Muscle of leg (tissue), 11 donors: Measurements from ENCODE around the gene FLII. TPM values are rescaled to one million over a fixed set of nuclear protein-coding genes. Genes with fewer than 3 reads are reported as not detected.
"Not testable (repeated sequence)": the region's sequence is repeated elsewhere in the genome, so short reads cannot be mapped to it uniquely, and the experiment has no call there.

ENCODE experiments used
- DNase-seq: peaks from one replicate; pipeline ENCODE4 v3.0.0; 2013
- H3K27ac ChIP-seq: one replicate; pipeline ENCODE4 v1.5.1; 2013; ENCODE audit warnings: mild to moderate bottlenecking, low read length, control low read depth
- H3K27me3 ChIP-seq: one replicate; pipeline ENCODE4 v1.6.1; 2013; ENCODE audit warnings: low read length; ENCODE audit not compliant: control insufficient read depth, insufficient read depth
- H3K36me3 ChIP-seq: one replicate; pipeline ENCODE4 v1.6.1; 2013; ENCODE audit warnings: low read length; ENCODE audit not compliant: control insufficient read depth, insufficient read depth
- H3K4me1 ChIP-seq: one replicate; pipeline ENCODE4 v1.6.1; 2013; ENCODE audit warnings: low read length; ENCODE audit not compliant: control insufficient read depth, insufficient read depth
- H3K4me3 ChIP-seq: one replicate; pipeline ENCODE4 v1.5.1; 2013; ENCODE audit warnings: low read length, control low read depth
- H3K9me3 ChIP-seq: replicated peaks from 2 replicates; pipeline ENCODE4 v1.6.1; 2013; ENCODE audit warnings: low read depth, low read length; ENCODE audit not compliant: control insufficient read depth
- WGBS: methylation state at CpG from one replicate; pipeline ENCODE4 v1.1.5; 2013; ENCODE audit warnings: missing lambda C conversion rate; ENCODE audit not compliant: insufficient coverage; 5-methylcytosine and 5-hydroxymethylcytosine counted together
- polyA plus RNA-seq, 8 donors: library from polyadenylated mRNA; unstranded; fragments of 120-200 nt; gene quantifications; one replicate each; pipeline versions ENCODE4 v1.2.1 to v1.2.3, GENCODE V29; 2013; ENCODE audit warnings: inconsistent platforms in 1 of 8, low replicate concordance in 1 of 8; ENCODE audit not compliant: insufficient read length in 8 of 8, insufficient read depth in 1 of 8
- total RNA-seq: library from RNA; stranded (reverse); fragments of 120-200 nt; gene quantifications from one replicate; pipeline ENCODE4 v1.2.4, GENCODE V29; 2013

The FLII gene
- total and polyA plus RNA-seq, 9 donors, result 129 to 181 (median 172) TPM

- WGBS, result under 1% methylated on average over 59 of the region's 60 CpGs
- H3K4me3 ChIP-seq, result peak within 1 kb of the TSS; percentile 84
Observed at GRCh38 chr17:18225121-18225641, 33.4 kb downstream of the FLII start, which contains the start of gene LLGL1. TSS of gene LLGL1 (plus strand) at chr17:18225635. CDS start at chr17:18225683, 48 bp downstream.

DNA sequence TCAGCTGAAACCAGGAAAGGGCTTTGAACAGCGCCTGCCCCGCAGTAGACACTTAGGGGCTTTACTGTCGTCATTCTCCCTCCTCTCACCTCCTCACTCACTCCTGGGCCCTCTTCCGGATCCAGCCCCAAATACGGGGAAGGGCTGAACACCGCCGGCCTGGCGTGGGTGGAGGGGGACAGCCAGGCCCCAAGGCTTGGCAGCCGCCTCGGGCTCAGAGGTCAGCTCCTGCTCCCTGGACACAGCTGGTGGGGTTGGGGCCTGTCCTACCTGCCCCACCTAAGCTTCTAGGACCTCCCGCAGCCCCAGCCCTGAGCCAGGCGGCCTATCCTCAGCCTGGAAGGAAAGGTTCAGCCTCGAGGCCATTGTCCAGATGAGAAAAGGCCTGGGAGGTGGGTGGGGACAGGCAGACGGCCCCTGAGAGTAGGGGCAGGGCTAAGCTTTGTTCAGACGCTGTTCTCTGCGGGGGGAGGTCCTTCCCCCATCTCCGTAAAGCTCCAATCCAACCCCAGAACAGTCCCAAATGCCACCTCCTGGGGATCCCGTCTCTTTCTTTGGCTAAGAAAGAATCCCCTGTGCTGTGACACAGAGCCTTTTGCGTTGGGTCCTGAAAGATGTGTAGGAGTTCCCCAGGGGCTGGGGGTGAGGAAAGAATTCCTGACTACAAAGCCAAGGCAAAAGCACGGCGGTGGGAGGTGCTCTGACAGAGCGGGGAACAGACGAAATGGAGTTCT, 34.0 kb downstream of the FLII start:
- Histone ChIP-seq H3K4me3 (peak overlapping the region; percentile 35), H3K36me3 (no peaks in the 10 kb centered on the region), H3K27me3 (no peaks in the 10 kb centered on the region), H3K4me1 (peaks cover 36% of the 10 kb centered on the region), H3K9me3 (no peaks in the 10 kb centered on the region), H3K27ac (peak overlapping the region; percentile 87)
- DNase-seq, result peak; percentile 88
- 20% methylated on average over 11 of the region's 23 CpGs for WGBS

More at GRCh38 chr17:18225121-18225641, 33.4 kb downstream of the FLII start, which contains the start of gene LLGL1:
- Histone ChIP-seq H3K4me1 (peaks cover 43% of the 10 kb centered on the region), H3K36me3 (no peaks in the 10 kb centered on the region), H3K27ac (peak within 1 kb of the TSS; percentile 91), H3K27me3 (no peaks in the 10 kb centered on the region), H3K9me3 (no peaks in the 10 kb centered on the region)
- DNase-seq, result peak; percentile 99

GRCh38 chr17:18224053-18224386, 34.5 kb downstream of the FLII start:
- Histone ChIP-seq H3K36me3 (no peaks in the 10 kb centered on the region), H3K9me3 (no peaks in the 10 kb centered on the region), H3K27me3 (no peaks in the 10 kb centered on the region), H3K27ac (peak overlapping the region; percentile 87), H3K4me3 (no peak overlapping the region), H3K4me1 (peaks cover 34% of the 10 kb centered on the region)
- WGBS, result 57% methylated on average over 1 of the region's 4 CpGs
- no peak for DNase-seq

GRCh38 chr17:18218756-18219415, 39.7 kb downstream of the FLII start:
- H3K27me3 ChIP-seq, result no peaks in the 10 kb centered on the region
- DNase-seq, result peak; percentile 56
- no peak overlapping the region for H3K27ac ChIP-seq
- peaks cover 14% of the 10 kb centered on the region for H3K4me1 ChIP-seq
- no peaks in the 10 kb centered on the region for H3K36me3 ChIP-seq
- no peak overlapping the region for H3K4me3 ChIP-seq
- 6% methylated on average over 2 of the region's 4 CpGs for WGBS
- no peaks in the 10 kb centered on the region for H3K9me3 ChIP-seq

GRCh38 chr17:18217412-18218015, 41.0 kb downstream of the FLII start:
- peak; percentile 80 for DNase-seq
- no peaks in the 10 kb centered on the region for H3K9me3 ChIP-seq
- H3K36me3 ChIP-seq, result no peaks in the 10 kb centered on the region
- WGBS, result 14% methylated on average over 4 of the region's 6 CpGs
- H3K27me3 ChIP-seq, result no peaks in the 10 kb centered on the region
- no peak overlapping the region for H3K27ac ChIP-seq
- peaks cover 14% of the 10 kb centered on the region for H3K4me1 ChIP-seq
- H3K4me3 ChIP-seq, result no peak overlapping the region

- H3K9me3 ChIP-seq, H3K36me3 ChIP-seq, H3K27ac ChIP-seq, H3K27me3 ChIP-seq, DNase-seq, H3K4me3 ChIP-seq: not testable (repeated sequence)
- 71% methylated on average over 10 of the region's 11 CpGs for WGBS
- H3K4me1 ChIP-seq, result peaks cover 14% of the 10 kb centered on the region
Observed at GRCh38 chr17:18216906-18217305, 41.6 kb downstream of the FLII start.

- no peak overlapping the region for H3K27ac ChIP-seq
Observed at GRCh38 chr17:18213666-18214270, 44.8 kb downstream of the FLII start.

GRCh38 chr17:18208092-18208491, 50.4 kb downstream of the FLII start:
- 87% methylated on average over 12 of the region's 19 CpGs for WGBS
- no peak for DNase-seq
- Histone ChIP-seq H3K9me3 (no peaks in the 10 kb centered on the region), H3K27me3 (no peaks in the 10 kb centered on the region), H3K36me3 (peaks cover 68% of the 10 kb centered on the region), H3K4me1 (no peaks in the 10 kb centered on the region), H3K4me3 (no peak overlapping the region), H3K27ac (no peak overlapping the region)

More at GRCh38 chr17:18213666-18214270, 44.8 kb downstream of the FLII start:
- Histone ChIP-seq H3K4me1 (peaks cover 9% of the 10 kb centered on the region), H3K9me3 (no peaks in the 10 kb centered on the region), H3K4me3 (no peak overlapping the region), H3K36me3 (peaks cover 21% of the 10 kb centered on the region), H3K27me3 (no peaks in the 10 kb centered on the region)
- DNase-seq, result no peak
- WGBS, result 30% methylated on average over 5 of the region's 7 CpGs

DNA sequence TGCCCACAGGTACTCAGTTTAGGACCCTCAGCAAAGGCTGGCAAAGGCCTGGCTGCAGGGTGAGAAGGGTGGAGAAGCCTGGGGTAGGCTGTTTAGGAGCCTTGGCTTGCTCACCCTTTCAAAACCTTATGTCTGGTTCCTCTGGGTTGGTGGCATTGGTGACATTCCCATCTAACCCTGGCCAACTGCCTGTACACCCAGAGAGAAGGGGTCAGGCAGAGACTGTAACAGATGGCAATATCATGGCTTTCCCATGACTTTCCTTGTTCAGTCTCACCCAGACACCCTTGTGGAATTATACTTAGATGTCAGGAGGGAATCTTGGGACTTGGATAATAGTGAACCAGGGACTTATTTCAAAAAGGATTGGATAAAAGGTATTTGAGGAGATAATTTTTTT, 51.6 kb downstream of the FLII start:
- Histone ChIP-seq H3K27me3 (no peaks in the 10 kb centered on the region), H3K36me3 (peaks cover 73% of the 10 kb centered on the region), H3K4me3 (no peak overlapping the region), H3K9me3 (no peaks in the 10 kb centered on the region), H3K4me1 (no peaks in the 10 kb centered on the region), H3K27ac (no peak overlapping the region)
- no peak for DNase-seq

GRCh38 chr17:18205861-18206260, 52.7 kb downstream of the FLII start:
- DNase-seq, result no peak
- H3K4me1 ChIP-seq, result no peaks in the 10 kb centered on the region
- WGBS, result 96% methylated on average over 2 of the region's 2 CpGs
- no peak overlapping the region for H3K4me3 ChIP-seq
- H3K9me3 ChIP-seq, result no peaks in the 10 kb centered on the region
- no peak overlapping the region for H3K27ac ChIP-seq
- peaks cover 75% of the 10 kb centered on the region for H3K36me3 ChIP-seq
- no peaks in the 10 kb centered on the region for H3K27me3 ChIP-seq
